Motor neuron (in vitro differentiated cells): ENCODE data around the gene ZNF724. TPM values are rescaled to one million over a fixed set of nuclear protein-coding genes. Genes with fewer than 3 reads are reported as not detected.
"Not testable (repeated sequence)": the region's sequence is repeated elsewhere in the genome, so short reads cannot be mapped to it uniquely, and the experiment has no call there.

ENCODE experiments used
- ATAC-seq, 8 experiments: fragments of 200-7000 bp; cut with Tn5 transposase; replicated peaks in 6 of 8; 2 replicates each; pipeline ENCODE4 v1.8.0; 2021; ENCODE audit warnings: mild to moderate bottlenecking in 8 of 8, moderate library complexity in 8 of 8
- H3K27ac ChIP-seq, 2 donors: fragments of 250-450 bp; sonication (Bioruptor Pico); 2 replicates each; pipeline ENCODE4 v1.9.0; 2021; ENCODE audit warnings: antibody characterized with exemption in 2 of 2, mild to moderate bottlenecking in 2 of 2, moderate library complexity in 1 of 2
- H3K4me1 ChIP-seq, 2 donors: fragments of 250-450 bp; sonication (Bioruptor Pico); replicated peaks in 1 of 2; 2 replicates each; pipeline ENCODE4 v1.6.1; 2021; ENCODE audit warnings: antibody characterized with exemption in 2 of 2, mild to moderate bottlenecking in 2 of 2, moderate library complexity in 1 of 2
- H3K4me3 ChIP-seq, 5 donors: fragments of 250-450 bp; sonication (Bioruptor Pico); 2 replicates each; pipeline ENCODE4 v1.9.0; 2021; ENCODE audit warnings: antibody characterized with exemption in 5 of 5, mild to moderate bottlenecking in 5 of 5, moderate library complexity in 4 of 5
- whole genome bisulfite sequencing, 10 experiments: fragments of 450-650 bp; shearing (Covaris generic); methylation state at CpG; one replicate each; pipeline ENCODE4 v1.0.0; 2022; 5-methylcytosine and 5-hydroxymethylcytosine counted together
- in situ Hi-C, 9 experiments: fragments of 400-800 bp; cut with MboI; loops; one replicate each; pipeline ENCODE4 v1.15.0; 2021; ENCODE audit warnings: low sequenced_read_pairs in 9 of 9, low pct_unique_long_range_greater_than_20kb in 2 of 9; ENCODE audit not compliant: unreplicated experiment in 9 of 9
- total RNA-seq, 8 experiments: library from RNA; unstranded; fragments of 300-600 nt; gene quantifications; 2 replicates each; pipeline versions ENCODE4 v1.2.3 to v1.2.4, GENCODE V29; 2022

The ZNF724 gene
- total RNA-seq, 8 experiments from 2014 or later, result 0.41 to 25.5 (median 6.3) TPM

DNA sequence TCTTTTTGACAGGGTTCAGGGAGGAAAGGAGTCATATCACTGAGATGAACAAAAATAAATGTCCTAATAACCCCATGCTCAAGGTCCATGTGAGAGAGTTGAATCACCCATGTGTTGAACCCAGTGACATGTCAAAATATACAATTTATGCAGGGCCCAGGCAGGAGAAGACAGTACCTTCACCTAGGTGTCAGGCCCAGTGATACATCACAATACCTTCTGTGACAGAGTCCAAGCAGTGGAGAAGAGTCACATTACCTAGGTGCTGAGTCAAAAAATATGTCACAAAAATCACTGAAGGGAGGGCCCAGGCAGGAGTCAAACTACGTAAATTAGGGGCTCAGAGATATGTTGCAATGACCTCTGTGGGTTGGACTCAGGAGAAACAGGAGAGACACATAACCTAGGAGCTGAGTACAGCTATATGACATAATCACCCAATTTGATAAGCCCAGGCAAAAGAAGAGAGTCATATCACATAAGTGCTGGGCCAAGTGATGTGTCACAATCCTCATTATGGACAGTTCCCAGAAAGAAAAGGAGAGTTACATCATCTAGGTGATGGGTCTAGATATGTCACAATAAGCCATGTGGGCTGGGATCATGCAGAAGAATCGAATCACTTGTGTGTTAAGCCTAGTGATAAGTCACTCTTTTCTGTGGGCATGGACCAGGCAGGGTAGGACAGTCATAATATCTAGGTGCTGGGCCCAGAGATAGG is 13.8 kb upstream of the ZNF724 start:
- in situ Hi-C loops, result no loop called here
- no peak overlapping the region for H3K27ac ChIP-seq
- H3K4me3 ChIP-seq, result no peak overlapping the region
- WGBS, 10 experiments, result 0 to 100% (median 75%) methylated on average over 1 to 2 of the region's 2 CpGs; no CpG with 5 or more reads in 2 of the 10 experiments
- ATAC-seq, result peak in 3 of 8 experiments; percentile 40 to 76 (median 74)
- no peaks in the 10 kb centered on the region for H3K4me1 ChIP-seq

DNA sequence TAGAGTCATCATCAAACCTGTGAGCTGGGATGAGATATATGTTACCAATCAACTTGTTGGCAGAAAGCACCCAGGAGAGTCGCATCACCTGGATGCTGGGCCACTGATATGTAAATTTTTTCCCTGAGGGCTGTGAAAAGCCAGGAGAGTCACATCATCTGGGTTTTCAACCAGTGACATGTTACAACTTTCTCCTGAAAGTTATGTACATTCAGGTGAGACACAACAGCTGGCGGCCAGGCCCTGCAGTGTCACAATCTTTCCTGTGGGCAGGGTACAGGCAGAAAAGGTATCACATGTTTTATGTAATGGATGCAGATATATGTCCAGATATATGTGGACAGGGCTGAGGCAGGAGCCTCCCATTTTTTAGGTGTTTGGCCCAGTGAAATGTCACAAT is 13.2 kb upstream of the ZNF724 start:
- 20 to 100% (median 45%) methylated on average over 1 to 2 of the region's 2 CpGs; no CpG with 5 or more reads in 6 of the 10 experiments for WGBS, 10 experiments
- no peaks in the 10 kb centered on the region for H3K4me1 ChIP-seq
- in situ Hi-C loops, result no loop called here
- no peak overlapping the region for H3K27ac ChIP-seq
- no peak for ATAC-seq
- H3K4me3 ChIP-seq, result no peak overlapping the region

DNA sequence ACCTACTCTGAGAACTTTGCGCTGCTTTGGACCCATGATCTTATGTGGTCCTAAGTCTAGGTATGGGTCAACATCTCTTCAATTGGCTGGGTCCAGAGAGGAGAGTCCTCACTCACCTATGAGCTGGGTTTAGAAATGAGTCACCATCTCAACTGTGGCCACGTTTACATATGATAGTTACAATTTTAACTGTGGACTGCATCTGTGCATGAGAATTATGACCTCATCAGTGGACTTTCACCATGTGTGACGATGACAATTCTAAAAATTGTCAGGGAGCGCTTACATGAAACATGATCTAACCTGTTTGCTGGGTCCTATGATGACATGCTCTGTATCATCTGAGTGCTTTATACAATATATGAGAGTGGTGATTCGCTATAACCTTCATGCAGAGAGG is 12.7 kb upstream of the ZNF724 start:
- H3K4me3 ChIP-seq, result no peak overlapping the region
- H3K4me1 ChIP-seq, result no peaks in the 10 kb centered on the region
- H3K27ac ChIP-seq, result no peak overlapping the region
- in situ Hi-C loops, result no loop called here
- WGBS, 10 experiments, result 38 to 100% (median 87%) methylated on average over 1 to 5 of the region's 5 CpGs; no CpG with 5 or more reads in 1 of the 10 experiments
- ATAC-seq, result peak in 5 of 8 experiments; percentile 29 to 81 (median 70)

DNA sequence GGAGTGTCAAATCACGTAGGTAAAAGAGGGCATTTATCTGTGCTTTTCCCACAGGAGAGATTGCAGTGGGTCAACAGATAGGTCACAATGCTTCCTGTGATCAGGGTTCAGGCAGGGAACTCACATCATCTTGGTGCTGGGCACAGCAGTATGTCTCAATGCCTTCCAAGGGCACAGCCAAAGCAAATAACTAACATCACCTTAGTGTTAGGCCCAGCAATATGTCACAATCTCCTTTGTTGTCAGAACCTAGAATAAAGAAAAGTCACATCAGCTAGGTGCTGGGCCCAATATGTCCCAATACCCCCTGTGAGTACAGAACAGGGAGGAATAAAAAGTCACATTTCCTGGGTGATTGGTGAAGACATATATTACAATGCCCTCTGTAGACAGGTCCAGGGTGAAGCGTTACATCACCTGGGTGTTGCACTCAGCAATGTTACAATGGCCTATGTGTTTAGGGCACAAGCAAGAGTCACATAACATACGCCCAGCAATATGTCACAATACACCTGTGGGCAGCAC is 11.4 kb upstream of the ZNF724 start:
- WGBS, 10 experiments, result 60 to 92% (median 76%) methylated on average over 1 to 2 of the region's 3 CpGs; no CpG with 5 or more reads in 6 of the 10 experiments
- in situ Hi-C loops, result no loop called here
- no peak for ATAC-seq
- Histone ChIP-seq H3K27ac (no peak overlapping the region), H3K4me1 (no peaks in the 10 kb centered on the region), H3K4me3 (no peak overlapping the region)

DNA sequence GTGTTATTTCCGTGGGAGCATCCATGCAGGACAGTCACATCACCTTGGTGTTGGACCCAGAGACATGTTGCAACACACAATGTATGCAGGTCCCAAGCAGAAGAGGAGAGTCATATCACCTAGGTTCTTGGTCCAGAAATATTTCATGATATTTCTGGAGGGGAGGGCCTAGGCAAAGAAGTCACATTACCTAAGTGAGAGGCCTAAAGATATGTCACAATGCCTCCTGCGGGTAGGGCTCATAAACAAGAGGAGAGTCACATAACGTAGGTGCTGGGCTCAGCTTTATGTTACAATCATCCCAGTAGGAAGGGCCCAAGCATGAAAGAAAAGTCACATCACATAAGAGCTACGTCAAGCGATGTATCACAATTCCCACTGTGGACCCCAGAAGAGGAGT is 10.8 kb upstream of the ZNF724 start:
- Histone ChIP-seq H3K4me1 (no peaks in the 10 kb centered on the region), H3K4me3 (no peak overlapping the region), H3K27ac (no peak overlapping the region)
- no peak for ATAC-seq
- 88 to 100% (median 100%) methylated on average over 1 to 5 of the region's 5 CpGs; no CpG with 5 or more reads in 2 of the 10 experiments for WGBS, 10 experiments
- in situ Hi-C loops, result no loop called here

DNA sequence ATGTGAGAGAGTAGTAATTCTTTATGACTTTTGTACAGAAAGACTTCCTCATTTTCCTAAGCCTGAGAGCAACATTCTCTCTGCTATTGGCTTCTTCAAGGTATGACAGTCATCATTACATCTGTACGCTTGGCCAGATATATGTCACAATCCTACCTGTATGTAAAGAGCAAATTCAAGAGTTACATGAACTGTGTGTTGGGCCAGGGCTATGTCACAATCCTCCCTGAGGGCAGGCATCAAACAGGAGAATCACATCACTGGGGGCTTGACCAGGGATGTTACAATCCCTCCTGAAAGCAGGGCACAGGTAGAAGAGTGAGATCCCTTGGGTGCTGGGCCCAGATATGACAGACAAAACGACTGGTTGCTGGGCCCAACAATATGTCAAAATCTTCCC is 9.8 kb upstream of the ZNF724 start:
- no peak for ATAC-seq
- no peak overlapping the region for H3K27ac ChIP-seq
- H3K4me3 ChIP-seq, result no peak overlapping the region
- in situ Hi-C loops, result no loop called here
- H3K4me1 ChIP-seq, result no peaks in the 10 kb centered on the region
- WGBS, 10 experiments, result 71 to 100% (median 83%) methylated on average over 1 to 2 of the region's 2 CpGs; no CpG with 5 or more reads in 3 of the 10 experiments

DNA sequence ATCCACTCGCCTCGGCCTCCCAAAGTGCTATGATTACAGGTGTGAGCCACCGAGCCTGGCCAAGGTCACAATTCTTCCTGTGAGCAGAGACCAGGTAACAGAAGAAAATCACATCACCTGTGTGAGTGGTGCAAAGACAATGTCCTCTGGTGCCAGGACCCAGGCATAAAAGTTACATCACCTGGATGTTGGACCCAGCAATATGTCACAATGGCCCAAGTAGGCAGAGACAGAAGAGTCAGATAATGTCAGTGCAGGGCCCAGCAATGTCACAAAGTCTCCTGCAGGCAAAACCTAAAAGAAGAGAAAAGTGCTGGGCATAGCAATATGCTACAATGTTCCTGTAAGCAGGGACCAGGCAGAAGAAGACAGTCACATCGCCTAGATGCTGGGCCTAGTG is 5.5 kb upstream of the ZNF724 start:
- 100% methylated on average over 1 to 3 of the region's 4 CpGs; no CpG with 5 or more reads in 6 of the 10 experiments for WGBS, 10 experiments

DNA sequence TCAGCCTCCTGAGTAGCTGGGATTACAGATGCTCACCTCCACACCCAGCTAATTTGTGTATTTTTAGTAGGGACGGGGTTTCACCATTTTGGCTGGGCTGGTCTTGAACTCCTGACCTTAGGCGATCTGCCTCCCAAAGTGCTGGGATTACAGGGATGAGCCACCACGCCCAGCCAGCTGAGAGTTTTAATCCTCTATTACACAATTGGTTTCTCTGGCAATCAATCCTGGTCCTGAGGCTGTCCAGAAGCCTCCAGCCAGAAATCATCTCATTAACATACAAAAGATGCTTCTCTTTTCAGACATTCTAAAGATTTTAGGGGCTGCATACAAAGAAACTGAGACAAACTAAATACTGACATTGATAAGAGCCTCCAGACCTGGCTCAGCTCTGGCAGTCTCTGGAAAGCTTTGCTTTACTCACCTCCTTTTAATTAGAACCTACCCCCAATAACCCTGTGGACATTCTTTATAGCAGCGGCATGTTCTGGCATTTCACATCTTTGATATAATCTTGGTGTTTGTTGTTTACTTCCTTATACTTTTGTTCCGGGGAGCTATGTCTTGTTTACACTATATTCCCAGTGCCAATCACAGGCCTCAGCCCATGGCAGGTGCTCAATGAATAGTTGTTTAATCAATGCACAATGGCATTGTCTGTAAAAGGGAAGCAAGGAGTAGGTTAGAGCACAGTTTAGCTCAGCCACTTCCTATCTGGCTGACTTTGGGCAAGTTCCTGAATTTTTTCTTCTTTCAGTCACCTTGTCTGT is 4.1 kb upstream of the ZNF724 start:
- WGBS, 10 experiments, result 53 to 92% (median 76%) methylated on average over 1 to 4 of the region's 5 CpGs; no CpG with 5 or more reads in 1 of the 10 experiments

More for the DNA sequence above, 5.5 kb upstream of the ZNF724 start:
- Histone ChIP-seq H3K4me3 (no peak overlapping the region), H3K27ac (no peak overlapping the region), H3K4me1 (no peaks in the 10 kb centered on the region)
- in situ Hi-C loops, result no loop called here
- no peak for ATAC-seq

DNA sequence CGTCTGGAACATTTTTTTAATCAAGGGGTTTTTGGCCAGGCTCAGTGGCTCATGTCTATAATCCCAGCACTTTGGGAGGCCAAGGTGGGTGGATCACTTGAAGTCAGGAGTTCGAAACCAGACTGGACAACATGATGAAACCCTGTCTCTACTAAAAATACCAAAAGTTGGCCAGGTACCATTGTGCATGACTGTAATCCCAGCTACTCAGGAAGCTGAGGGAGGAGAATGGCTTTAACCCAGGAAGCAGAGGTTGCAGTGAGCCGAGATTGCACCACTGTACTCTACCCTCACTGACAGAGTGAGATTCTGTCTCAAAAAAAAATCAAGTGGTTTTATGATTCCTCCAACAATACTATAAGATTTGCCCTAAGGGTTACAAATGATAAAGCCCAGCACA is 3.1 kb upstream of the ZNF724 start:
- 0 to 100% (median 18%) methylated on average over 1 to 3 of the region's 3 CpGs; no CpG with 5 or more reads in 4 of the 10 experiments for WGBS, 10 experiments
- H3K4me3 ChIP-seq, H3K27ac ChIP-seq, ATAC-seq, in situ Hi-C loops, H3K4me1 ChIP-seq: not testable (repeated sequence)

More for the DNA sequence above, 4.1 kb upstream of the ZNF724 start:
- ATAC-seq, result no peak
- peaks cover 0 to 2% of the 10 kb centered on the region in 2 donors for H3K4me1 ChIP-seq
- no peak overlapping the region for H3K27ac ChIP-seq
- no peak overlapping the region for H3K4me3 ChIP-seq
- in situ Hi-C loops, result no loop called here

DNA sequence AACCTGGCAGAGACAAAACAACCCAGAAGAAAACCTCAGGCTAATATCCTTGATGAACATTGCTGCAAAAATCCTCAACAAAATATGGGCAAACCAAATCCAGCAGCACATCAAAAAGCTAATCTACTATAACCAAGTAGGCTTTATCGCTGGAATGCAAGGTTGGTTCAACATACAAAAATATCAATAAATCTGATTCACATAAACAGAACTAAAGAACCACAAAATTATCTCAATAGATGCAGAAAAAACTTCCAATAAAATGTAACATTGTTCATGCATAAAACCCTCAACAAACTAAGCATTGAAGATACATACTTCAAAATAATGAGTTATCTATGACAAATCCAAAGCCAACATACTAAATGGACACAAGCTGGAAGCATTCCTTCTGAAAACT is 8.8 kb downstream of the ZNF724 start:
- Histone ChIP-seq H3K4me1 (no peaks in the 10 kb centered on the region), H3K27ac (no peak overlapping the region), H3K4me3 (no peak overlapping the region)
- in situ Hi-C loops, result no loop called here
- 43 to 100% (median 100%) methylated on average over 1 of the region's 1 CpG; no CpG with 5 or more reads in 2 of the 10 experiments for WGBS, 10 experiments
- ATAC-seq, result no peak

DNA sequence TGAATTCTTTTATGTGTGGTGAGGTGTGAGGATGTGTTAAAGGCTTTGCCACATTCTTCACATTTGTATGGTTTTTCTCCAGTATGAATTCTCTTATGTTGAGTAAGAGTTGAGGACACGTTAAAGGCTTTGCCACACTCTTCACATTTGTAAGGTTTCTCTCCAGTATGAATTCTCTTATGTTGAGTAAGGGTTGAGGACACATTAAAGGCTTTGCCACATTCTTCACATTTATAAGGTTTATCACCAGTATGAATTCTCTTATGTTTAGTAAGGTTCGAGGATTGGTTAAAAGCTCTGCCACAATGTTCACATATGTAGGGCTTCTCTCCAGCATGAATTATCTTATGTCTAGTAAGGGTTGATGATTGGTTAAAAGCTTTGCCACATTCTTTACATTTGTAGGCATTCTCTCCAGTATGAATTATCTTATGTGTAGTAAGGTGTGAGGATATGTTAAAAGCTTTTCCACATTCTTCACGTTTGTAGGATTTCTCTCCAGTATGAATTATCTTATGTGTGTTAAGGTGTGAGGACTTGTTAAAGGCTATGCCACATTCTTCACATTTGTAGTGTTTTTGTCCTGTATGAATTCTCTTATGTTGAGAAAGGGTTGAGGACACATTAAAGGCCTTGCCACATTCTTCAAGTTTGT is 27.1 kb downstream of the ZNF724 start:
- ATAC-seq, result no peak
- 40 to 100% (median 93%) methylated on average over 1 to 3 of the region's 3 CpGs; no CpG with 5 or more reads in 1 of the 10 experiments for WGBS, 10 experiments
- Histone ChIP-seq H3K4me1 (no peaks in the 10 kb centered on the region), H3K27ac (no peak overlapping the region), H3K4me3 (no peak overlapping the region)
- in situ Hi-C loops, result no loop called here

DNA sequence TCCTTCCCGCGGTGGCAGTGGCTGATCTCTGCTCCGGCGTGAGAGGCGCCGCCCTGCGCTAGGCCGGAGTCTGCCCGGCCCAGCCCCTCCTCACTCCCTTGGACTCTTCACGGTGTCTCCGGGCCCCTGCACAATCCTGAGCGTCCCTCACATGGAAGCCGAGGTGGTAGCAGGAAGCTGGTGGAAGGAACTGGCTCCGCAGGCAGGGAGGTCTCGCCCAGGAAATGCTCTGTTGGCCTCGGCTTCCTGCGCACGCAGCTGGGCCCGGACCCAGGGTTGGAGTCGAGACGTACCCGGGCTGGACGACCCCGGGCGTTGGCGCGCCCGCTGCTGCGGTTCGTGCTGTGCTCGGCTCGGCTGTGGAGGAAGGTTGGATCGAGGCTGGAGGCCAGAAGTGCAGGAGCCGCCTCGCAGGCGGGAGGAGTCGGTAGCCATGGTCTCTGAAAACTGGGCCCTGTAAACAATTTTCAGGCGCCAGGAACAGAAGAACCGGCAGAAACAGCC is 46.3 kb downstream of the ZNF724 start:
- 5 to 92% (median 65%) methylated on average over 1 to 10 of the region's 39 CpGs; no CpG with 5 or more reads in 2 of the 10 experiments for WGBS, 10 experiments
- in situ Hi-C loops, result no loop called here
- Histone ChIP-seq H3K27ac (no peak overlapping the region), H3K4me3 (no peak overlapping the region), H3K4me1 (no peaks in the 10 kb centered on the region)
- peak in 1 of 8 experiments; percentile 49 for ATAC-seq
